ENCODE measurements around the gene LCMT2.

Gene LCMT2

DNA sequence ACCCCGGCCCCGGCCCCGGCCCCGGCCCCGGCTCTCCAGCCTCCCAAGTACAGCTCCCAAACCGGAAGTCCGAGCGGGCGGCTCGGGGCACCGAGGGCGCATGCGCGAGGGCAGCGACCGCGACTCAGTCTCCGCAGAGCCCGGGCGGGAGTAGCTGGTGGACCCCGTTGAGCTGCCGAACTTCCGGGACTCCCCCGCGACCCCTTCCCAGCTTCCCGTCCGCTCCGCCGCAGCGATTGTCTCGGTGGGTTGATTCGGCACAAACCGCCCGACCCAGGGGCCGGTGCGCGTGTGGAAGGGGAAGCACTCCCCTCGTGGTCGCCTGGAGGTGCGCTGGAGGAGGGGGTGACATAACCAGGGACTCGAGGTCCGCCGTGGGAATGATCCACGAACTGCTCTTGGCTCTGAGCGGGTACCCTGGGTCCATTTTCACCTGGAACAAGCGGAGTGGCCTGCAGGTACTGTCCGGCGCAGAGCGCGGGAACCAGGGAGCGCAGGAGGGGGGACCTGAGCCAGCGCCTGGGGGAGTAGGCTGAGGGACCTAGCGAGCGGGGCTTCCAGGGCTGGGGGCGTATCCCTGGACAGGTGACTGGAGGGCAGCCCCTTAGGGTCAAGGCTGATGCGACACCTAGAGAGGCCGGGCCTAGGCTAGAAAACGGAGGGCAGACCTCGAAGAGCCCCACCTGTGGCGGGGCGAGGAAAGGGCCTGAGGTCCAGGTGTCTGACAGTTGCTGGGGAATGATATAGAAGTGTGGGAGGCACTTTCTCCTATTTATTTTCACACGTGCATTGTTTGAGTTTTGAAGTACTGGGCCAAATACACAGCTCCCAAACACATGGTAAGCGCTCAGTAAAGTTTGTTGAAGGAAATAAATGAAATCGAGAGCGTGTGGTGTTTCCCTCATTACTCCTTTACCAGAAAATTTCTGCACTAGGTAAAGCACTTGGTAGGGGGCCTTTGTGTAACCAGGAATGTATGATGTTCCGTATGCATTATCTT is 40.9 kb upstream of the LCMT2 start, which contains the start of the genes TUBGCP4 and ZSCAN29:
Gene TUBGCP4, plus strand, starts transcription at position 127 of the 1,000 bp plus-strand sequence. Its CDS starts 254 bp downstream, at position 381.
Gene ZSCAN29, minus strand, starts transcription at position 69 of the 1,000 bp plus-strand sequence. CDS start 1,130 bp downstream, outside the sequence.
- TF ChIP-seq ZFP30 (CRISPR knock-in tag; IDR thresholded peaks at IDR 0.05): no peak
- TF ChIP-seq SNAI2 (CRISPR knock-in tag; IDR thresholded peaks at IDR 0.05): no peak
- no peak for TF ChIP-seq PPARA (CRISPR knock-in tag; IDR thresholded peaks at IDR 0.05; ENCODE audit: borderline replicate concordance)
- TF ChIP-seq ZFP3 (CRISPR knock-in tag; IDR thresholded peaks at IDR 0.05): no peak
- TF ChIP-seq, protein P1, sequence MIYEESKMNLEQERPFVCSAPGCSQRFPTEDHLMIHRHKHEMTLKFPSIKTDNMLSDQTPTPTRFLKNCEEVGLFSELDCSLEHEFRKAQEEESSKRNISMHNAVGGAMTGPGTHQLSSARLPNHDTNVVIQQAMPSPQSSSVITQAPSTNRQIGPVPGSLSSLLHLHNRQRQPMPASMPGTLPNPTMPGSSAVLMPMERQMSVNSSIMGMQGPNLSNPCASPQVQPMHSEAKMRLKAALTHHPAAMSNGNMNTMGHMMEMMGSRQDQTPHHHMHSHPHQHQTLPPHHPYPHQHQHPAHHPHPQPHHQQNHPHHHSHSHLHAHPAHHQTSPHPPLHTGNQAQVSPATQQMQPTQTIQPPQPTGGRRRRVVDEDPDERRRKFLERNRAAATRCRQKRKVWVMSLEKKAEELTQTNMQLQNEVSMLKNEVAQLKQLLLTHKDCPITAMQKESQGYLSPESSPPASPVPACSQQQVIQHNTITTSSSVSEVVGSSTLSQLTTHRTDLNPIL (CRISPR knock-in tag; IDR thresholded peaks at IDR 0.05; ENCODE audit: low read depth): no peak
- no peak for TF ChIP-seq ZC3H10 (CRISPR knock-in tag; IDR thresholded peaks at IDR 0.05)
- no peak for TF ChIP-seq ZNF565 (CRISPR knock-in tag; conservative IDR thresholded peaks at IDR 0.05; ENCODE audit: low read depth)
- TF ChIP-seq BACH2 (CRISPR knock-in tag; IDR thresholded peaks at IDR 0.05; ENCODE audit: borderline replicate concordance): no peak
- TF ChIP-seq, protein P2, sequence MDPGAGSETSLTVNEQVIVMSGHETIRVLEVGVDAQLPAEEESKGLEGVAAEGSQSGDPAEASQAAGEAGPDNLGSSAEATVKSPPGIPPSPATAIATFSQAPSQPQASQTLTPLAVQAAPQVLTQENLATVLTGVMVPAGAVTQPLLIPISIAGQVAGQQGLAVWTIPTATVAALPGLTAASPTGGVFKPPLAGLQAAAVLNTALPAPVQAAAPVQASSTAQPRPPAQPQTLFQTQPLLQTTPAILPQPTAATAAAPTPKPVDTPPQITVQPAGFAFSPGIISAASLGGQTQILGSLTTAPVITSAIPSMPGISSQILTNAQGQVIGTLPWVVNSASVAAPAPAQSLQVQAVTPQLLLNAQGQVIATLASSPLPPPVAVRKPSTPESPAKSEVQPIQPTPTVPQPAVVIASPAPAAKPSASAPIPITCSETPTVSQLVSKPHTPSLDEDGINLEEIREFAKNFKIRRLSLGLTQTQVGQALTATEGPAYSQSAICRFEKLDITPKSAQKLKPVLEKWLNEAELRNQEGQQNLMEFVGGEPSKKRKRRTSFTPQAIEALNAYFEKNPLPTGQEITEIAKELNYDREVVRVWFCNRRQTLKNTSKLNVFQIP (CRISPR knock-in tag; IDR thresholded peaks at IDR 0.05; ENCODE audit: borderline replicate concordance, low read depth): no peak
- TF ChIP-seq, protein P3, sequence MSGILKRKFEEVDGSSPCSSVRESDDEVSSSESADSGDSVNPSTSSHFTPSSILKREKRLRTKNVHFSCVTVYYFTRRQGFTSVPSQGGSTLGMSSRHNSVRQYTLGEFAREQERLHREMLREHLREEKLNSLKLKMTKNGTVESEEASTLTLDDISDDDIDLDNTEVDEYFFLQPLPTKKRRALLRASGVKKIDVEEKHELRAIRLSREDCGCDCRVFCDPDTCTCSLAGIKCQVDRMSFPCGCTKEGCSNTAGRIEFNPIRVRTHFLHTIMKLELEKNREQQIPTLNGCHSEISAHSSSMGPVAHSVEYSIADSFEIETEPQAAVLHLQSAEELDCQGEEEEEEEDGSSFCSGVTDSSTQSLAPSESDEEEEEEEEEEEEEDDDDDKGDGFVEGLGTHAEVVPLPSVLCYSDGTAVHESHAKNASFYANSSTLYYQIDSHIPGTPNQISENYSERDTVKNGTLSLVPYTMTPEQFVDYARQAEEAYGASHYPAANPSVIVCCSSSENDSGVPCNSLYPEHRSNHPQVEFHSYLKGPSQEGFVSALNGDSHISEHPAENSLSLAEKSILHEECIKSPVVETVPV (CRISPR knock-in tag; IDR thresholded peaks at IDR 0.05): no peak
- TF ChIP-seq OSR1 (CRISPR knock-in tag; IDR thresholded peaks at IDR 0.05): no peak
- peak; percentile 95 for ATAC-seq

DNA sequence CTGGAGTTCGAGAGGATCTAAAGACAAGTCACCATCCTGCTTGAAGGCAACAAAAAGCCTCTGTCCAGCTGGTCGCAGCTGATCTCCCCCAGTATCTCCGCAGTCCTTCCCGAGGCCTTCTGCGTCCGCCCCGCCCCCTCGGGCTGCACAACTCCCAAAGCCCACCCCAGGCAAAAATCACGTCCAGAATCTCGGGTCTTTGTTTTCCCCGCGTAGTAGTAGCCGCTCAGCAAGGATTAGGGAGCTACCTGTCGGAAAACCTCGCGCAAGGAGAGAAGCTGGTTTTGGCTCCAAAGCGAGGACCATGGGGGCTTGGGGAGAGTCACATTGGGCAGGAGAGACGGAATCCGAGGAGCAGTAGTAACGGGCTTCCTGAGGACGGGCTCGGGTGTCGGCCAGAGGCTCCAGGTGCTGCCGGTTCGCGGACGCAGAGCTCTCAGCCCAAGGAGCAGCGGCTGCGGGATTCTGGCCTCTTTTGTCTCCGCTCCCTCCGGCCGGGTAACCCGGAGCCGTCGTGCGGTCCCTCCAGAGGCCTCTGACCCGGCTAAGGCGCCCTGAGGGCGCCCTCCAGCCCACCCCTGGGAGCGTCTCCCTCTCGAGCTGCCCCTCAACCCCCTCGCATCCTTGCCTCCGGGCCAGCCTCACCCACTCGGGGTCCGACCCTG is 40.1 kb upstream of the LCMT2 start:
- TF ChIP-seq, protein P2 (CRISPR knock-in tag; IDR thresholded peaks at IDR 0.05; ENCODE audit: borderline replicate concordance, low read depth): no peak
- TF ChIP-seq ARNTL (CRISPR knock-in tag; IDR thresholded peaks at IDR 0.05; ENCODE audit: borderline replicate concordance, low read depth): no peak
- TF ChIP-seq ESRRG (CRISPR knock-in tag; IDR thresholded peaks at IDR 0.05): no peak
- no peak for TF ChIP-seq PPARA (CRISPR knock-in tag; IDR thresholded peaks at IDR 0.05; ENCODE audit: borderline replicate concordance)
- TF ChIP-seq ZNF565 (CRISPR knock-in tag; conservative IDR thresholded peaks at IDR 0.05; ENCODE audit: low read depth): no peak
- TF ChIP-seq RARB (CRISPR knock-in tag; IDR thresholded peaks at IDR 0.05): no peak
- no peak for TF ChIP-seq BACH2 (CRISPR knock-in tag; IDR thresholded peaks at IDR 0.05; ENCODE audit: borderline replicate concordance)
- no peak for TF ChIP-seq TOX (CRISPR knock-in tag; IDR thresholded peaks at IDR 0.05; ENCODE audit: borderline replicate concordance)
- TF ChIP-seq CSDC2 (CRISPR knock-in tag; IDR thresholded peaks at IDR 0.05): no peak
- TF ChIP-seq, protein P3 (CRISPR knock-in tag; IDR thresholded peaks at IDR 0.05): no peak
- no peak for TF ChIP-seq ZC3H10 (CRISPR knock-in tag; IDR thresholded peaks at IDR 0.05)
- TF ChIP-seq ZFP3 (CRISPR knock-in tag; IDR thresholded peaks at IDR 0.05): no peak
- TF ChIP-seq, protein P4, sequence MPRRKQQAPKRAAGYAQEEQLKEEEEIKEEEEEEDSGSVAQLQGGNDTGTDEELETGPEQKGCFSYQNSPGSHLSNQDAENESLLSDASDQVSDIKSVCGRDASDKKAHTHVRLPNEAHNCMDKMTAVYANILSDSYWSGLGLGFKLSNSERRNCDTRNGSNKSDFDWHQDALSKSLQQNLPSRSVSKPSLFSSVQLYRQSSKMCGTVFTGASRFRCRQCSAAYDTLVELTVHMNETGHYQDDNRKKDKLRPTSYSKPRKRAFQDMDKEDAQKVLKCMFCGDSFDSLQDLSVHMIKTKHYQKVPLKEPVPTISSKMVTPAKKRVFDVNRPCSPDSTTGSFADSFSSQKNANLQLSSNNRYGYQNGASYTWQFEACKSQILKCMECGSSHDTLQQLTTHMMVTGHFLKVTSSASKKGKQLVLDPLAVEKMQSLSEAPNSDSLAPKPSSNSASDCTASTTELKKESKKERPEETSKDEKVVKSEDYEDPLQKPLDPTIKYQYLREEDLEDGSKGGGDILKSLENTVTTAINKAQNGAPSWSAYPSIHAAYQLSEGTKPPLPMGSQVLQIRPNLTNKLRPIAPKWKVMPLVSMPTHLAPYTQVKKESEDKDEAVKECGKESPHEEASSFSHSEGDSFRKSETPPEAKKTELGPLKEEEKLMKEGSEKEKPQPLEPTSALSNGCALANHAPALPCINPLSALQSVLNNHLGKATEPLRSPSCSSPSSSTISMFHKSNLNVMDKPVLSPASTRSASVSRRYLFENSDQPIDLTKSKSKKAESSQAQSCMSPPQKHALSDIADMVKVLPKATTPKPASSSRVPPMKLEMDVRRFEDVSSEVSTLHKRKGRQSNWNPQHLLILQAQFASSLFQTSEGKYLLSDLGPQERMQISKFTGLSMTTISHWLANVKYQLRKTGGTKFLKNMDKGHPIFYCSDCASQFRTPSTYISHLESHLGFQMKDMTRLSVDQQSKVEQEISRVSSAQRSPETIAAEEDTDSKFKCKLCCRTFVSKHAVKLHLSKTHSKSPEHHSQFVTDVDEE (CRISPR knock-in tag; IDR thresholded peaks at IDR 0.05): no peak
- peak; percentile 77 for ATAC-seq
